ENCODE data around the gene HOXD13.

- TF ChIP-seq, protein P1, sequence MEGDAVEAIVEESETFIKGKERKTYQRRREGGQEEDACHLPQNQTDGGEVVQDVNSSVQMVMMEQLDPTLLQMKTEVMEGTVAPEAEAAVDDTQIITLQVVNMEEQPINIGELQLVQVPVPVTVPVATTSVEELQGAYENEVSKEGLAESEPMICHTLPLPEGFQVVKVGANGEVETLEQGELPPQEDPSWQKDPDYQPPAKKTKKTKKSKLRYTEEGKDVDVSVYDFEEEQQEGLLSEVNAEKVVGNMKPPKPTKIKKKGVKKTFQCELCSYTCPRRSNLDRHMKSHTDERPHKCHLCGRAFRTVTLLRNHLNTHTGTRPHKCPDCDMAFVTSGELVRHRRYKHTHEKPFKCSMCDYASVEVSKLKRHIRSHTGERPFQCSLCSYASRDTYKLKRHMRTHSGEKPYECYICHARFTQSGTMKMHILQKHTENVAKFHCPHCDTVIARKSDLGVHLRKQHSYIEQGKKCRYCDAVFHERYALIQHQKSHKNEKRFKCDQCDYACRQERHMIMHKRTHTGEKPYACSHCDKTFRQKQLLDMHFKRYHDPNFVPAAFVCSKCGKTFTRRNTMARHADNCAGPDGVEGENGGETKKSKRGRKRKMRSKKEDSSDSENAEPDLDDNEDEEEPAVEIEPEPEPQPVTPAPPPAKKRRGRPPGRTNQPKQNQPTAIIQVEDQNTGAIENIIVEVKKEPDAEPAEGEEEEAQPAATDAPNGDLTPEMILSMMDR (IDR thresholded peaks at IDR 0.05; ENCODE audit: borderline replicate concordance, extremely low read depth, low read length, poor library complexity, severe bottlenecking) = no peak
- TF ChIP-seq EZH2 (IDR thresholded peaks at IDR 0.05; ENCODE audit: borderline replicate concordance, low read depth, low read length, severe bottlenecking) = no peak
Observed at GRCh38 chr2:176109192-176109901, 16.8 kb downstream of the HOXD13 start.

Measured in DND-41 (cell line).